ENCODE results near the gene MOB3A.

MOB3A gene

DNA sequence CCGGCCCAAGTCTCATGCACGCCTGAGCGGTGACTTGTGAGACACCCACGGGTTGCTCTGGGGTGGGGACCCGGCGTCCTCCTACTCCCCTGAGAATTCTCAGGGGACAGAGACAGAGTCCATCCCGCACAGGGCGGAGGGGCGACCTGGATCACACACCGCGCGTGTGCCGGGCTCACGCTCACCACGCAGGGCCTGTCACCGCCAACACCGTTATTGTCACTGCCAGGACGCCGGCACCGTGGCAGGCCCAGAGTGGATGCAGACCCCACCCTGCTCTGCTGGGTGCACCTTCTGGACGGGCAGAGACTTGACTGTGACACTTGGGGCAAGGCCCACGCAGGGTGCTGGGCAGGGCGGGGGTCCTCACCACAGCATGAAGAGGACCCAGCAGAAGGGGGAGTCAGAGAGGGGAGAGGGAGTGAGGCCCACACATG, 16.2 kb downstream of the MOB3A start:
- DNase-seq (ENCODE audit: low read depth) = no peak
- H3K4me3 ChIP-seq (ENCODE audit: low read depth, low read length) = no peak overlapping the region
- TF ChIP-seq, protein P1, sequence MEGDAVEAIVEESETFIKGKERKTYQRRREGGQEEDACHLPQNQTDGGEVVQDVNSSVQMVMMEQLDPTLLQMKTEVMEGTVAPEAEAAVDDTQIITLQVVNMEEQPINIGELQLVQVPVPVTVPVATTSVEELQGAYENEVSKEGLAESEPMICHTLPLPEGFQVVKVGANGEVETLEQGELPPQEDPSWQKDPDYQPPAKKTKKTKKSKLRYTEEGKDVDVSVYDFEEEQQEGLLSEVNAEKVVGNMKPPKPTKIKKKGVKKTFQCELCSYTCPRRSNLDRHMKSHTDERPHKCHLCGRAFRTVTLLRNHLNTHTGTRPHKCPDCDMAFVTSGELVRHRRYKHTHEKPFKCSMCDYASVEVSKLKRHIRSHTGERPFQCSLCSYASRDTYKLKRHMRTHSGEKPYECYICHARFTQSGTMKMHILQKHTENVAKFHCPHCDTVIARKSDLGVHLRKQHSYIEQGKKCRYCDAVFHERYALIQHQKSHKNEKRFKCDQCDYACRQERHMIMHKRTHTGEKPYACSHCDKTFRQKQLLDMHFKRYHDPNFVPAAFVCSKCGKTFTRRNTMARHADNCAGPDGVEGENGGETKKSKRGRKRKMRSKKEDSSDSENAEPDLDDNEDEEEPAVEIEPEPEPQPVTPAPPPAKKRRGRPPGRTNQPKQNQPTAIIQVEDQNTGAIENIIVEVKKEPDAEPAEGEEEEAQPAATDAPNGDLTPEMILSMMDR (conservative IDR thresholded peaks at IDR 0.05; ENCODE audit: low read depth, low read length) = no peak

DNA sequence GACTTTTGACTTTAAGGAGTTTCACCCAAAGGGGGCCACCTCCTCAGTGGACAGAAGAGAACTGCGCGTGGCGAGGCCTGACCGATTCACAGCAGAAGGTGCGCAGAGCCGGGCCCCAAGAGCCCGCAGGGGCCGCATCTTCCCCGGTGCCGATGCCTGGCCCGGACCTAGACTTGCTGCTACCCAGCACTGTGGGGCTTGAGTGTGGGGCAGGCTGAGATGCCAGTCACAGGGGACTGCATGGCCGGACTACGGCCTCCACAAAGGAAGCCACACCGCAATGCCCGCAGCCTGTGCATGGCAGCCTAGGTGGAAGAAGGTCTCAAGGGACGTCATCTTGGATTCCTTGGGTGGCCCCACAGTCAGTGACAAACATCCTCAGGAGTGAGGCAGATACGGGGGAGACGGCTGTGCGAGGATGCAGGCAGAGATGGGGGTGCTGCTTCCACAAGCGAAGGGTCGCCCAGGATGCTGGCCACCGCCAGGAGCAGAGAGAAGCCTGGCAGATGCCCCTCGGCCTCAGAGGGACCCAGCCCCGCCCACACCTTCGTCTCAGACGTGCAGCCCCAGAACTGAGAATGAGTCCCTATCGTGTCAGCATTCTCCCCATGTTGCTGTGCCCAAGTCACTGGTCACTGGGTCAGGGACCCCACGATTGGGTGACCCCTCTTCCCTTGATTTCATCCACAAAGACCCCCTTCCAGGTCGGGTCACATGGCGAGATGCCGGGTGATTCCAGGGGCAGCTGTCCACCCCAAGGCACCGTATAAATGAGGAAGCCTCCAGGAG, 16.9 kb downstream of the MOB3A start:
- TF ChIP-seq, protein P1 (conservative IDR thresholded peaks at IDR 0.05; ENCODE audit: low read depth, low read length) = no peak

DNA sequence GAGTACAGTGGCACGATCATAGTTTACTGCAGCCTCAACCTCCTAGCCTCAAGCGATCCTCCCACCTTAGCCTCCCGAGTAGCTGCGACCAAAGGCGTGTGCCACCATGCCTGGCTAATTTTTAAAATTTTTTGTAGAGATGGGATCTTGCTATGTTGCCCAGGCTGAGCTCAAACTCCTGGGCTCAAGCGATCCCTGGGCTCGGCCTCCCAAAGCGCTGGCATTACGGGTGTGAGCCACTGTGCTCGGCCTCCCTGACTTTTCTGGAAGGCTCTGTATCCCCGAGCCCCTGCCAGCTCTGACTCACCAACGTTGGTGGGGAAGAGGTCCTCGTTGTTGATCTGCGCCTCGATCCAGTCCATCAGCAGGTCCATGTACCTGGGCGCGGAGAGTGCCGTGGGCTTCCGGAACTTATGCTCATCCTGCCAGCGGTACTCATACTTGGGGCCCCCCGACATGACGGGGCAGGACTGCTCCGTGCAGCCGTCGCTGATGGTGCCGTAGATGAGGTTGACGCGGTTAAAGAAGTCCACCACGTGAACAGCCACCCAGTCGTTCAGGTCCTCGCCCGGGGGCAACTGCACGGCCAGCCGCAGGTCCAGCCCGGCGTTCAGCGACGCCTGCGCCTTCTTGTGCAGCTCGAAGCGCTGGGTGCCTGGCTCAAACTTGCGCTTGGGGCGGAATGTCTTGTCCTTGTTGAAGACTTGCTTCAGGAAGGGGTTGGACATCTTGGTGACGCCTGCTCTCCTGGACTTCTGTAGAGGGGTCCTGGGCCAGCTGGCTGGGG, 18.1 kb downstream of the MOB3A start:
- TF ChIP-seq, protein P1 (conservative IDR thresholded peaks at IDR 0.05; ENCODE audit: low read depth, low read length) = no peak
- no peak overlapping the region for H3K4me3 ChIP-seq (ENCODE audit: low read depth, low read length)
- DNase-seq (ENCODE audit: low read depth) = no peak

More for the DNA sequence above, 16.9 kb downstream of the MOB3A start:
- H3K4me3 ChIP-seq (ENCODE audit: low read depth, low read length) = no peak overlapping the region
- no peak for DNase-seq (ENCODE audit: low read depth)

DNA sequence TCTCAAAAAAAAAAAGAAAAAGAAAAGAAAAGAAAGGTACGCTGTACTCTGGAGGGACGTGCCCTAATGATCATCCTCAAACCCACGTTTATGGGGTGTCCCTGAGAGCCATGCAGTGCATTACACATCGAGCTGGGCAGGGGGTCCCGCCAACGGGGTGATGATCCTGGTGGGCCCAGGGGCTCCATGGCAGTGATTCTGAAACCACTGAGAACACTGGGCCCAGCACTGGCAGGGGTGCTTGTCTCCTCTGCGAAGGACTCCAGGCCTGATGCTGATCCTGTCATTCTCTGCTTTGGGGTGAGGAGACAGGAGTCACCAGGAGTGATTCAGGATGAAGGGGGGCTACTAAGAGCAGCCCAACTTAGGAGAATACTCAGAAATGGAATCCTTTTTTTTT, 18.7 kb downstream of the MOB3A start:
- TF ChIP-seq, protein P1 (conservative IDR thresholded peaks at IDR 0.05; ENCODE audit: low read depth, low read length) = no peak
- no peak overlapping the region for H3K4me3 ChIP-seq (ENCODE audit: low read depth, low read length)
- DNase-seq (ENCODE audit: low read depth) = no peak

DNA sequence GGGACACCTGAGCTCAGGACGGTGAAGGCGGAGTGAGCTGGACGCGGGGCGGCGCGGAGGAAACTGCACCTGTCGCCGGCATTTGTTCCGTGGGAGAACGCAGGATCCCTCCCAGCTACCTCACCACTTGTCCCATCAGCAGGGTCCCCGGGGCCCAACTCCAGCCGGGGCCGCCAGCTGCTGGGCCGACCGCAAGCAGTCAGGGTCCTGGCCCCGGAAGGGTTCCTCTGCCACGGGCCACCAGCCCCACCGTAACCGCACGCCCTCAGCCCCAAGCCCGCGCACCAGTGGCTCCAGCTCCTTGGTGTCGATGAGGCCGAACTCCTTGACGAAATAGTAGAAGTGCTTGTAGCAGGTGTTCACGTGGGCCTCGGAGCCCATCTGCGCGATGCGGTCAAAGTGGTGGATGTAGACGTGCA, 19.6 kb downstream of the MOB3A start:
- TF ChIP-seq, protein P1 (conservative IDR thresholded peaks at IDR 0.05; ENCODE audit: low read depth, low read length) = no peak
- DNase-seq (ENCODE audit: low read depth) = no peak
- no peak overlapping the region for H3K4me3 ChIP-seq (ENCODE audit: low read depth, low read length)

DNA sequence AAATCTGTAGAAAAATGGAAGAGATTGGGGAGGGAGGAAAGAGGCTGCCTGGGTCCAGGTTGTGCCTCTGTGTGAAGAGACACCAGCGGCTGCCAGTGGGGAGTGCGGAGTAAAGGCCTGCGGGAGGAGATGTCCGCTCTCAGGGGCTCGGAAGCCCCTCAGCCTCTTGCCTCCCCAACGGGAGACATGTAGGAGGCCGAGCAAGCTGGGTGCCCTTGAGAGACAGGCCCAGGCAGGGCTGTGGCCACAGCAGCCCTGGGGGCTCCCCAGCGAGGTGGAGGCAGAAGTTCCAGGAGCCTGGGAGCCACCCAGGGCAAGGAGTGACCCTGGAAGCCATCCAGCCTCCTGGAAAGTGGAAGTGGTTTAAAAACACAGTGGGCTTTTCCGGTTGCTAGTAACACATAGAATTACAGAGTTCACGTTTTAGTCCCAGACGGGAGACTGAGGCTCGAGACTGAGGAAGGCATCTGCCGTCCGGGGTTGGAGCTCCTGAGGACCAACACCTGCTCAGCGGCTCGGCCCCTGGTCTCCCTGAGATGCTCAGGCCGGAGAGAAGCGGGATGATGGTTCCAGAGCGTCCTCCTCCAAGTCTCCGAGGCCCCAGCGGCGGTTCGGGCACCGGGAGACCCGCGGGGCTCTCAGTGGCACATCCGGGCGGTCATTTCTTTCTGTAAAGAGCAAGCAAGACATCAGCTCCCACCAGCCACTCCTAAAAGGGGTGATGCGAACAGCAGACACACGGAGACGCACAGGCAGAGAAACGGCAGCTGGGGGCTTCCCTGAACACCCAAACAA, 23.2 kb downstream of the MOB3A start:
- H3K4me3 ChIP-seq (ENCODE audit: low read depth, low read length) = no peak overlapping the region
- no peak for DNase-seq (ENCODE audit: low read depth)
- TF ChIP-seq, protein P1 (conservative IDR thresholded peaks at IDR 0.05; ENCODE audit: low read depth, low read length) = no peak
